Measurements from ENCODE around the gene UFSP1. TPM values are rescaled to one million over a fixed set of nuclear protein-coding genes. Genes with fewer than 3 reads are reported as not detected.

UFSP1 gene
- total and polyA plus RNA-seq, 7 donors: 1.8 to 7.1 (median 3.0) TPM

DNA sequence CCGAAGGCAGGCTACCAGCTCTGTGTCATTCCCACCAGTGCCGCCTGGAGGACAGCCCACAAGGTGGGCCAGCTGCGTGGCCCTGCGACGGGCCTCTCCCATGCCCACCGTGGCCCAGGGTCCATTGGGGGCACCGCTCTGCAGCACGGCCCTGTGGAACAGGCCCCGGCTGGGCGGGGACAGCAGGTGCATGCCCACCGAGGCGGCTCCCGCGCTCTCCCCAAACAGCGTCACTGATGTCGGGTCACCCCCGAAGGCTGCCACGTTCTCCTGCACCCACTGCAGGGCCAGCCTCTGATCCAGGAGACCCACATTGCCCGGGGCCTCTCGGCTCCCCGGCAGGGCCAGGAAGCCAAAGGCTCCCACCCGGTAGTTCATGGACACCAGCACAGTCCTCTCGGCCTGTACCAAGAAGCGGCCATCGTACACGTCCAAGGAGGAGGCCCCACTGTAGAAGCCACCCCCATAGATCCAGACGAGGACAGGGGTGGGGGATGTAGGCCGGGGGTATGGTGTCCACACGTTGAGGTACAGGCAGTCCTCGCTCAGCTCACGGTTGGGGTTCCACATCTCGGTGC lies 3.9 kb upstream of the UFSP1 start:
- no peak overlapping the region for H3K27ac ChIP-seq
- H3K4me1 ChIP-seq: peaks cover 0 to 57% (median 52%) of the 10 kb centered on the region in 4 donors
- H3K9me3 ChIP-seq: no peaks in the 10 kb centered on the region
- H3K36me3 ChIP-seq: peaks cover 0 to 3% (median 2%) of the 10 kb centered on the region in 4 donors
- peak; percentile 60 for DNase-seq
- WGBS, 2 donors: 91 to 93% methylated on average over 32 of the region's 32 CpGs
- H3K27me3 ChIP-seq: peaks cover 27 to 42% (median 35%) of the 10 kb centered on the region in 3 donors
- TF ChIP-seq POLR2A (IDR thresholded peaks at IDR 0.05): no peak
- TF ChIP-seq POLR2AphosphoS5 (IDR thresholded peaks at IDR 0.05): no peak
- TF ChIP-seq, protein P1, sequence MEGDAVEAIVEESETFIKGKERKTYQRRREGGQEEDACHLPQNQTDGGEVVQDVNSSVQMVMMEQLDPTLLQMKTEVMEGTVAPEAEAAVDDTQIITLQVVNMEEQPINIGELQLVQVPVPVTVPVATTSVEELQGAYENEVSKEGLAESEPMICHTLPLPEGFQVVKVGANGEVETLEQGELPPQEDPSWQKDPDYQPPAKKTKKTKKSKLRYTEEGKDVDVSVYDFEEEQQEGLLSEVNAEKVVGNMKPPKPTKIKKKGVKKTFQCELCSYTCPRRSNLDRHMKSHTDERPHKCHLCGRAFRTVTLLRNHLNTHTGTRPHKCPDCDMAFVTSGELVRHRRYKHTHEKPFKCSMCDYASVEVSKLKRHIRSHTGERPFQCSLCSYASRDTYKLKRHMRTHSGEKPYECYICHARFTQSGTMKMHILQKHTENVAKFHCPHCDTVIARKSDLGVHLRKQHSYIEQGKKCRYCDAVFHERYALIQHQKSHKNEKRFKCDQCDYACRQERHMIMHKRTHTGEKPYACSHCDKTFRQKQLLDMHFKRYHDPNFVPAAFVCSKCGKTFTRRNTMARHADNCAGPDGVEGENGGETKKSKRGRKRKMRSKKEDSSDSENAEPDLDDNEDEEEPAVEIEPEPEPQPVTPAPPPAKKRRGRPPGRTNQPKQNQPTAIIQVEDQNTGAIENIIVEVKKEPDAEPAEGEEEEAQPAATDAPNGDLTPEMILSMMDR (IDR thresholded peaks at IDR 0.05): no peak
- TF ChIP-seq EP300 (IDR thresholded peaks at IDR 0.05): no peak
- intact Hi-C loops (cut with DNase I): loop anchor here (10.0 kb wide), 1 partner anchor 271 kb away; the partner anchor contains the start of gene VGF
- no peak overlapping the region for H3K4me3 ChIP-seq

DNA sequence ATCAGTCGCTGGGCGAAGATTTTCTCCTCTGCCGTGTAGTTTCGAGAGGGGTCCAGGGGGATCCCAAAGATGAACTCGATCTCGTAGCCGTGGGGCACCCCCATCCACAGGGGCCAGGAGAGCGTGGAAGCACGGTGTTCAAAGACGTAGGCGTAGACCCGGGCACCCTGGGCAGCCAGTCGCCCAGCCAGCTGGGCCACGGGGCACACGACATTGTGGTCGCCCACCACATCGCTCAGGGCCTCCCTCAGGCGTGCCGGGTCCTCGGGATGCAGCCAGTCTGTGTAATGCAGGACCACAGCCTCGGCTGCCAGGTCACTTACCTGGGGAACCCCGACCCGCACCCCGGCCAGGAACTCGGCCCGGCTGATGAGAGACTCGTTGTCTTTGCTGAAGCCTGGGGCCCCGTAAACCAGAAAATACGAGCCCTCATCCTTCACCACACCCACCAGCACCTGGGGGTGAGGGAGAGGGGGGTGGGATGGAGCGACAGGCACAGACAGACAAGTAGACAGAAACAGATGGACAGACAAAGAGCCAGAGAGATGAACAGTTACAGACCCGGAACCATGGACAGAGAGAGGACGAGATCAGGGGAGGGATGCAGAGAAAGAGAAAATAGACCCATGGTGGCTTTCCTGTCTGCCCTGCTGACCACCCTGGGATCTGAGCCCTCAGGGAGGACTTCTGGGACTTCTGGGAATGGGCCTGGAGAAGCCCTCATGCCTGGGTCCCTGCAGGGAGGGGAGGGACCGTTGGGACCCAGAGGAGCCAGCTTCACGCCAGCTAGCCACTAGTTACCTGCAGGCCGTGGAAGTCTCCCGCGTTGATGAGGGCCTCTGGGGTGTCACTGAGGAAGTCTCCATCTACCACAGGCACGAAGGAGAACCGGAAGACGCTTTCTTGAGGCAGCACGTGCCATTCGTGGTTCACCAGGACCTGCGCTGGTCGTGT lies 3.1 kb upstream of the UFSP1 start:
- TF ChIP-seq POLR2A (IDR thresholded peaks at IDR 0.05): no peak
- no peak for TF ChIP-seq EP300 (IDR thresholded peaks at IDR 0.05)
- no peak for TF ChIP-seq POLR2AphosphoS5 (IDR thresholded peaks at IDR 0.05)
- TF ChIP-seq, protein P1 (IDR thresholded peaks at IDR 0.05): no peak
- 88 to 91% methylated on average over 44 of the region's 44 CpGs for WGBS, 2 donors
- Histone ChIP-seq H3K4me3 (no peak overlapping the region), H3K9me3 (no peaks in the 10 kb centered on the region), H3K36me3 (peaks cover 7 to 10% (median 9%) of the 10 kb centered on the region in 4 donors), H3K27me3 (peaks cover 23 to 34% (median 32%) of the 10 kb centered on the region in 3 donors), H3K27ac (no peak overlapping the region), H3K4me1 (peaks cover 0 to 65% (median 59%) of the 10 kb centered on the region in 4 donors)
- peak; percentile 68 for DNase-seq
- intact Hi-C loops (cut with DNase I): loop anchor here (10.0 kb wide), 1 partner anchor 272 kb away; the partner anchor contains the start of gene VGF

DNA sequence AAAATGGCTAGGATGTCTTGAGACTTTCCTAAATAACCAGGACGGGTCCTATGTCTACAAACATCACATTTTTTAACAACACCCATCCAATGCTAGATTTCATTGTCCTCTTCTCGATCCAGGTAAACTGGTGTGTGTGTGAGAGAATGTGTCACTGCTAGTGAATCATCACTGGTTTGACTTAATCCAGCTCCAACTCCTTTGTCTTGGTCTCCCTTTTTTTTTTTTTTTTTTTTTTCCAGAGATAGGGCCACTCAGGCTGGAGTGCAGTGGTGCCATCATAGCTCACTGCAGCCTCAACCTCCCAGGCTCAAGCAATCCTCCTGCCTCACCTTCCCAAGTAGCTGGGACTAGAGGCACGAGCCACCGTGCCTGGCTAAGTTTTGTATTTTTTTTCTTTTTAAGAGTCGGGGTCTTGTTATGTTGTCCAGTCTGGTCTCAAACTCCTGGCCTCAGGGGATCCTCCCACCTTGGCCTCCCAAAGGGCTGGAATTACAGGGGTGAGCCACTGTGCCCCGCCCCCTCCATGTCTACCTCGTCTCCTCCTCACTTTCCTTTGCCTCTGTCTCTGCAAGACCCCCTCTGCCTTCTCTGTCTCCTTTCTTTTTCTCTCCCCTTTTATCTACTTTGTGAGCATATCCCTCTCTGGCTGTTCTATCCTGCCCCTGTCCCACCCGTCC lies 2.2 kb upstream of the UFSP1 start:
- Histone ChIP-seq H3K9me3 (no peaks in the 10 kb centered on the region), H3K4me3 (no peak overlapping the region), H3K27me3 (peaks cover 18 to 25% (median 23%) of the 10 kb centered on the region in 3 donors), H3K27ac (peak overlapping the region in 1 of 4 donors; percentile 92), H3K4me1 (peaks cover 0 to 62% (median 57%) of the 10 kb centered on the region in 4 donors), H3K36me3 (peaks cover 14 to 19% (median 16%) of the 10 kb centered on the region in 4 donors)
- intact Hi-C loops (cut with DNase I): loop anchor here (10.0 kb wide), 1 partner anchor 273 kb away; the partner anchor contains the start of gene VGF
- TF ChIP-seq, protein P1 (IDR thresholded peaks at IDR 0.05): no peak
- TF ChIP-seq POLR2AphosphoS5 (IDR thresholded peaks at IDR 0.05): no peak
- no peak for TF ChIP-seq EP300 (IDR thresholded peaks at IDR 0.05)
- TF ChIP-seq POLR2A (IDR thresholded peaks at IDR 0.05): no peak
- 75 to 77% methylated on average over 8 of the region's 8 CpGs for WGBS, 2 donors
- no peak for DNase-seq

All from sigmoid colon (tissue), 7 donors.